ENCODE results near the gene MPPED2.

The MPPED2 gene

DNA sequence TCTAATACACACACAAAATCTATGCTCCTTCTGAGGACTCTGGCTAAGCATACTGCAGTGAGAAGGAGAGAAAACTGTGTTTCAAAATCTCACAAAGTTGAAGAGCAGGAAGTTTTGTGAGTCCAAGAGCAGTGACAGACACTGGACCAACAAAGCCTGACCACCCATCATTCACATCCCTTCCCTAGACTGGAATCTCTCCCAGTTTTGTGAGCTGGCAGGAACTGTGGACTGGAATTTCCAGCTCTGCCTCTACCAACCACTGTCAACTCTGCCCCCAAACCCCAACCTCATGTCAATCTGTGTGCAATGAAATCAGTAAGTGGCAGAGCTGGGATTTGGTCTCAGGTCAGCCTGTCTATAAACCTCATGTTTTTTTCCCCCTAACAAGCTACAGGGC lies 150.7 kb downstream of the MPPED2 start:
- TF ChIP-seq, protein P1, sequence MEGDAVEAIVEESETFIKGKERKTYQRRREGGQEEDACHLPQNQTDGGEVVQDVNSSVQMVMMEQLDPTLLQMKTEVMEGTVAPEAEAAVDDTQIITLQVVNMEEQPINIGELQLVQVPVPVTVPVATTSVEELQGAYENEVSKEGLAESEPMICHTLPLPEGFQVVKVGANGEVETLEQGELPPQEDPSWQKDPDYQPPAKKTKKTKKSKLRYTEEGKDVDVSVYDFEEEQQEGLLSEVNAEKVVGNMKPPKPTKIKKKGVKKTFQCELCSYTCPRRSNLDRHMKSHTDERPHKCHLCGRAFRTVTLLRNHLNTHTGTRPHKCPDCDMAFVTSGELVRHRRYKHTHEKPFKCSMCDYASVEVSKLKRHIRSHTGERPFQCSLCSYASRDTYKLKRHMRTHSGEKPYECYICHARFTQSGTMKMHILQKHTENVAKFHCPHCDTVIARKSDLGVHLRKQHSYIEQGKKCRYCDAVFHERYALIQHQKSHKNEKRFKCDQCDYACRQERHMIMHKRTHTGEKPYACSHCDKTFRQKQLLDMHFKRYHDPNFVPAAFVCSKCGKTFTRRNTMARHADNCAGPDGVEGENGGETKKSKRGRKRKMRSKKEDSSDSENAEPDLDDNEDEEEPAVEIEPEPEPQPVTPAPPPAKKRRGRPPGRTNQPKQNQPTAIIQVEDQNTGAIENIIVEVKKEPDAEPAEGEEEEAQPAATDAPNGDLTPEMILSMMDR (IDR thresholded peaks at IDR 0.05; ENCODE audit: low read depth, low read length): no peak
- no peaks in the 10 kb centered on the region for H3K36me3 ChIP-seq
- H3K4me3 ChIP-seq (ENCODE audit: low read depth, low read length): no peak overlapping the region
- no peaks in the 10 kb centered on the region for H3K27me3 ChIP-seq
- DNase-seq: no peak
- H3K9me3 ChIP-seq: no peaks in the 10 kb centered on the region
- H3K4me1 ChIP-seq: no peaks in the 10 kb centered on the region

DNA sequence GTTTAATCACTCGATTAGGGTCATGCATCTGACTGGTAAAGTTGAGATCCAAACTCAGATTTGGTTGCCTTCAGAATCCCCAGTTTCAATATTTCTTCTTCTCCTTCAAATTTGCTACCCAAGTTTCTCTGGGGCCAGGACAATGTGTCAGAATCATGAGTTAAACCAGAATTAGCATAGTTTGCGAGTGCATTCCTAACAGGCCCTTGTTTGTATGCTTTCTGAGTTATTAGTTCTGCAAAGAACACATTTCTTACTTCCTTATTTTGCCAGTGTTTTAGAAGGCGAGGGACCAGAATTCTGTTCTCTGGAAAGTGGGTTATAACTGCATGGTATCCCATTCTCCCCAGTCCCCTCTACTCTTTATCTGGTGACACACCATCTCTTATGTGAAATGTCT lies 151.3 kb downstream of the MPPED2 start:
- TF ChIP-seq, protein P1 (IDR thresholded peaks at IDR 0.05; ENCODE audit: low read depth, low read length): no peak
- H3K36me3 ChIP-seq: no peaks in the 10 kb centered on the region
- H3K4me3 ChIP-seq (ENCODE audit: low read depth, low read length): no peak overlapping the region
- H3K9me3 ChIP-seq: no peaks in the 10 kb centered on the region
- H3K4me1 ChIP-seq: no peaks in the 10 kb centered on the region
- DNase-seq: no peak
- H3K27me3 ChIP-seq: no peaks in the 10 kb centered on the region

DNA sequence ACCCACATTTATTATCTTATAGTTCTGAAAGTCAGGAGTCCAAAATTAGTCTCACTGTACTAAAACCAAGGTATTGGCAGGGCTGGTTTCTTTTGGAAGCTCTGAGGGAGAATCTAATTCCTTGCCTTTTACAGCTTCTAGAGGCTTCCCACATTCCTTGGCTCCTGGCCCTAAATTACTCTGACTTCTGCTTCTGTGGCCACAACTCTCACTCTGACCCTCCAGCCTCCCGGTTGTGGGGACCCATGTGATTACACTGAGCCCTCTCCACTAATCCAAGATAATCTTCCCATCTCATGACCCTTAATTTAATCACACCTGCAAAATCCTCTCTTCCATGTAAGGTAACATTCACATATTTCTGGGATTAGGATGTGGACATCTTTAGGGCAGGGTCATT lies 152.3 kb downstream of the MPPED2 start:
- DNase-seq: no peak
- no peak overlapping the region for H3K4me3 ChIP-seq (ENCODE audit: low read depth, low read length)
- no peaks in the 10 kb centered on the region for H3K36me3 ChIP-seq
- TF ChIP-seq, protein P1 (IDR thresholded peaks at IDR 0.05; ENCODE audit: low read depth, low read length): no peak
- H3K4me1 ChIP-seq: no peaks in the 10 kb centered on the region
- H3K9me3 ChIP-seq: no peaks in the 10 kb centered on the region
- H3K27me3 ChIP-seq: no peaks in the 10 kb centered on the region

DNA sequence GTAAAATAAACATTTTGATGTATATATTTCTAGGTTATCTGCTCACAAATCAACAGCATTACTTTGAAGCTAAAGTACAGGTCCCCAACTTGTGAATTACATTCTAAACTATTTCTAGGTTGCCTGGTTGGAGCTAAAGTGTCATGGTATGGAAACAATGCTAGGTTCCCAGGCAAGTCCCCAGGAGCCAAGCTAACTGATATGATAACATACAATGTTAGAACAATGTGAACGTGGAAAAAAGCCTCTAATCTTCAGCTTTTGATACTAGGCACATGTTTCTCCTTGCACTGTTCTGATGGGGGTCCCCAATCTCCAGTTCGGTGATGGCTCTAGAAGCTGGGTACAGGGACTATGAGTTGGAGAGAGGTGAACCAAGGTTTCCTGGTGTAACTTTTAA lies 153.4 kb downstream of the MPPED2 start:
- Histone ChIP-seq H3K36me3 (no peaks in the 10 kb centered on the region), H3K27me3 (no peaks in the 10 kb centered on the region), H3K4me1 (no peaks in the 10 kb centered on the region), H3K4me3 (ENCODE audit: low read depth, low read length) (no peak overlapping the region), H3K9me3 (no peaks in the 10 kb centered on the region)
- no peak for DNase-seq
- TF ChIP-seq, protein P1 (IDR thresholded peaks at IDR 0.05; ENCODE audit: low read depth, low read length): no peak

DNA sequence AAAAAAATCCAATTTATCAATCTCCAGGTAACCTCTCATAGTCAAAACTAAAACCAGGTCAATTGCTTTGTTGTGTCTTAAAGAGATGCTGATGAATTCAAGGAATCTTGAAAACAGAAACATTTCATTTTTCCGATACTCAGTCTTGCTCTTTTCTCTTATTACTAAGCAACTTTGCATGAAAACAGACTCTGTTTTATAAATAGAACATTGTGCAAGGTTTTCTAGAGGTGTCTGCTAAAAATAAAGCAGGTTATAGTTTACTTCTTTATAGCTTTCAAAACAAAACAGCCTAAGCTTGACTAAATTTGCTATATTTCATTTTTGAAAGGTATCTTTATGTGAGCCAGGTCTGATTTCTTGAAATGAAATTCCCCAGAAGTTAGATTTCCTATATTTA lies 154.0 kb downstream of the MPPED2 start:
- Histone ChIP-seq H3K9me3 (no peaks in the 10 kb centered on the region), H3K27me3 (no peaks in the 10 kb centered on the region), H3K4me1 (no peaks in the 10 kb centered on the region), H3K36me3 (no peaks in the 10 kb centered on the region), H3K4me3 (ENCODE audit: low read depth, low read length) (no peak overlapping the region)
- no peak for DNase-seq
- TF ChIP-seq, protein P1 (IDR thresholded peaks at IDR 0.05; ENCODE audit: low read depth, low read length): no peak

DNA sequence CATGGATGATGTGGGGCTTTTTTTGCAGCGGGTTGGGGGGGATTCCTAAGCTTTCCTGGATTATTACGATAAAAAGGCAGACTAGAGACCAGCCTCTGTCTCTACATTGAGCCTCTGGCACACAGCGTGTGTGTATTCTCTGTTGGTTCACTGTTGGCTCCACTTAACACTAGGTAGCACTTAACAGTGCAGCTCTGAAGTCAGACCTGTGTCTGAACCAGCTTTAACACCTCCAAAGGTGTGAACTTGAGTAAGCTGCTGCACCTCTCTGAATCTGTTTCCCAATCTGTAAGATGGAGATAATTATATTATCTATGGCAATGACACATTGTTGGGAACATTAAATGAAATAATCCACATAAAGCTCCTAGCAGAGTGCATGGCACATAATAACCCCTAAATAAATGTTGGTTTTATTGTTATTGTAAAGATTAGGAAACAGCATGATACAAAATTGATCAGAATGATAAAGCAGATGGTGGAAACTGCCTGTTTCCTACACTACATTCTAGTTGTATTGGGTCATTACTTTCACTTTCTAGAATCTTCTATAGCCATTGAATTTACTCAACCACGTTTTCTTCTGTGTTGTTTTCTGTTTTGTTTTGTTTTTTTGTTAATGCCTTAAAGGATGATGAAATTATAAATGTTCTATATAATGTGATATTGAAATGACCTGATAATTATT lies 154.9 kb downstream of the MPPED2 start:
- Histone ChIP-seq H3K4me1 (no peaks in the 10 kb centered on the region), H3K9me3 (no peaks in the 10 kb centered on the region), H3K4me3 (ENCODE audit: low read depth, low read length) (no peak overlapping the region), H3K27me3 (no peaks in the 10 kb centered on the region), H3K36me3 (no peaks in the 10 kb centered on the region)
- TF ChIP-seq, protein P1 (IDR thresholded peaks at IDR 0.05; ENCODE audit: low read depth, low read length): no peak
- DNase-seq: no peak

All from BE2C (cell line).